Measurements from ENCODE around the gene XXYLT1.
A peak's percentile ranks its signal among the peaks of the same experiment; 100 is the strongest.
"Not testable (repeated sequence)": the region's sequence is repeated elsewhere in the genome, so short reads cannot be mapped to it uniquely, and the experiment has no call there.

Gene XXYLT1

DNA sequence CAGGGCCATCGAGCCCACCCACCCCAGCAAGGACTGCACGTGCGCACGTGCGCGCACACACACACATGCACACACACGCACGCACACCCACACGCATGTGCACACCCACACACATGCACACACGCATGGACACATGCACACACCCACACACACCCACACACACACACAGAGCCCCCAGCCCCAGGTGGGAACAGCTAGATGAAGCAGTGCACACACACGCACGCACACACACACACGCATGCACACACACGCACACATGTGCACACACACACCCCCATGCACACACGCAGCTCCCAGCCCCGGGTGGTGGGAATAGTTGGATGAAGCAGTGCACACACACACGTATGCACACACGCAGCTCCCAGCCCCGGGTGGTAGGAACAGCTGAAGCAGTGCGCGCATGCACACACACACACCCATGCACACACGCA lies 158.6 kb downstream of the XXYLT1 start:
- no peak for DNase-seq (ENCODE audit: low read depth in 3 of 3)

DNA sequence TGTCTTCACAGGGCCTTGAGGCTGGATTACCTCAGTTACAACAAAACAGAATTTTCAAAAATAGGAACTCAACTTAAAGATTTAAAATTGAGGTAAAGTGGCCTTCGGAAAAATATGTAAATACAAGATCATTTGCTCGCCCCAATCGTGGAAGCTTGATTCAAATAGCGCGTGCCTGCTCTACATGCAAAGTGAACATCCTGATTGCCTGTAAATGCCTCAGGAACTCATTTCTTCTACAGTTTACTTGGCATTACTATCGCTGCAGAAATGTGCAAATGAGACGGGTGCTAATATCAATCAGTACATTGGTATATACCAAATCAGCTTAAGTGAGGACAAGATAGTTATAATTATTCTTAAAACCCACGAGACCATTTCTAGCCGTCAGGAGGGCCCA lies 159.2 kb downstream of the XXYLT1 start:
- DNase-seq (ENCODE audit: low read depth in 3 of 3) = no peak

GRCh38 chr3:195111319-195111705 lies 159.6 kb downstream of the XXYLT1 start:
- no peak for DNase-seq (ENCODE audit: low read depth in 3 of 3)

- DNase-seq (ENCODE audit: low read depth in 3 of 3) = no peak
Measured at GRCh38 chr3:195110647-195111318, 160.2 kb downstream of the XXYLT1 start.

- DNase-seq (ENCODE audit: low read depth in 3 of 3) = no peak
Measured at GRCh38 chr3:195109098-195109657, 161.8 kb downstream of the XXYLT1 start.

- no peak for DNase-seq (ENCODE audit: low read depth in 3 of 3)
Measured at GRCh38 chr3:195107593-195107992, 163.4 kb downstream of the XXYLT1 start.

GRCh38 chr3:195107031-195107430 lies 163.9 kb downstream of the XXYLT1 start:
- DNase-seq (ENCODE audit: low read depth in 3 of 3) = not testable (repeated sequence)

GRCh38 chr3:195106418-195106906 lies 164.5 kb downstream of the XXYLT1 start:
- peak; percentile 33 to 60 (median 41) for DNase-seq (ENCODE audit: low read depth in 3 of 3)

- DNase-seq (ENCODE audit: low read depth in 3 of 3) = no peak
Measured at GRCh38 chr3:195105841-195106417, 165.0 kb downstream of the XXYLT1 start.

DNA sequence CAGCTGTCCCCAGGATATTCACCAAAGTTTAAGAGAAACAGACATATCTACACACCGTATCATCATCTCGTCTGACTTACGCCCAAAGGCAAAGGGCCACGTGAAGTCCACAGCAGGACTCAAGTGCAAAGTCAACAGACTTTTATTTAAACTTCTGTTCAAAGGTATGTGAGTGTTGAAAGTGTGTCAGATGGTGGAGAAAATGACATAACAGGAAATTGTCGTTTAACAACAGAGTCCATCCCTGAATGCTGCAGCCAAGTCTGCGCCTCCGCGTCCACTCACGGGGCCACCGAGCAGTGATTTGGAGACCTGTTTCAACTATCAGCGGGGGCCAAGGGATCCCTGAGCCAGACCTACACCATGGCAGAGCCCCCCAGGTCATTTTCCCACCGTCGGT lies 165.6 kb downstream of the XXYLT1 start:
- no peak for DNase-seq (ENCODE audit: low read depth in 3 of 3)

- no peak for DNase-seq (ENCODE audit: low read depth in 3 of 3)
Measured at GRCh38 chr3:195104340-195104739, 166.6 kb downstream of the XXYLT1 start.

DNA sequence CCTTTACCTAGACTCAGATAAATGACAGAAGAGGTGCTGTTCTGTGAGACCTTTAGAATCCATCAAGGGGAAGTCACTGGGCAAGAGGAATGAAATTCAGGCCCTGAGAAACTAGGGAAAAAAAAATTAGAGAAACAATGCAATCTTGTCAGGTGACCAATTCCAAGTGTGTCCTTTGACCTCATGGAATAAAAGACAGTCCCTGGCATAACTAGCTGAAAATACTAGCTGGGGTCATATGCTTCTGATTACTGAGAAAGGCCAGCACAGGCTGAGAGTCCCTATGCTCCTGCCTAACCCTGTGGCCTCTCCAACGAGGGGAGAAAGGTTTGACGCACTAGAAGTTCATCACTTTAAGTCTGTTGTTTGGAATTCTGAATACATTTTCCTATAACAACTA lies 167.3 kb downstream of the XXYLT1 start:
- DNase-seq (ENCODE audit: low read depth in 3 of 3) = no peak

DNA sequence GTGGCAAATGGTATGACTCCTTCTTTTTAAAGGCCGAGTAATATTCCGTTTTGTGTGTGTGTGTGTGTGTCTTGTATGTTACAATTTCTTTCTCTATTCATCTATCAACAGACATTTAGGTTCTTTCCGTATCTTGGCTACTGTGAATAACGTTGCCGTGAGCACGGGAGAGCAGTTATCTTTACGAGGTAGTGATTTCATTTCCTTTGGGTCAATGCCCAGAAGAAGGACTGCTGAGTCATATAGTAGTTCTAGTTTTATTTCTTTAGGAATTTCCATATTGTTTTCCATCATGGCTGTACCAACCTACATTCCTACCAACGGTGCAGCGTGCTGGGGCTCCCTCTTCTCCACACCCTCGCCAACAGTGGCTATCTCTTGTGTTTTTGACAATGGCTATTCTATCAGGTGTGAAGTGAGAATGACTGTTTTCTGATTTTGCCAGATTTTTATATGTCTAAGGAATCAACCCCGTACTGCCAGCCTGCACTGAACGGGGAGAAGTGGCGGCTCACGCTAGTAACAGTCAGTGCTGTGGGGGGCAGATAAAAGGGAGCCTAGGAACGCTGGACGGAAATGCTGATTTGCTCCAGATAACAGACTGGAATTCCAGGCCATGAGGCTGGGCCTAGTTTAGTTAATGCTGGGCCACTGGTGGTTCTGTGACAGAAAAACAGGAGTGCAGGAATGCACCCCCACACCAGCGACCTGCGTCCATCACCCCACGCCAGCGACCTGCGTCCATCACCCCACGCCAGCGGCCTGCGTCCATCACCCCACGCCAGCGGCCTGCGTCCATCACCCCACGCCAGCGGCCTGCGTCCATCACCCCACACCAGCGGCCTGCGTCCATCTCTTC lies 168.1 kb downstream of the XXYLT1 start:
- no peak for DNase-seq (ENCODE audit: low read depth in 3 of 3)

- no peak for DNase-seq (ENCODE audit: low read depth in 3 of 3)
Measured at GRCh38 chr3:195101927-195102608, 168.9 kb downstream of the XXYLT1 start.

GRCh38 chr3:195101001-195101583 lies 169.9 kb downstream of the XXYLT1 start:
- DNase-seq (ENCODE audit: low read depth in 3 of 3) = no peak

DNA sequence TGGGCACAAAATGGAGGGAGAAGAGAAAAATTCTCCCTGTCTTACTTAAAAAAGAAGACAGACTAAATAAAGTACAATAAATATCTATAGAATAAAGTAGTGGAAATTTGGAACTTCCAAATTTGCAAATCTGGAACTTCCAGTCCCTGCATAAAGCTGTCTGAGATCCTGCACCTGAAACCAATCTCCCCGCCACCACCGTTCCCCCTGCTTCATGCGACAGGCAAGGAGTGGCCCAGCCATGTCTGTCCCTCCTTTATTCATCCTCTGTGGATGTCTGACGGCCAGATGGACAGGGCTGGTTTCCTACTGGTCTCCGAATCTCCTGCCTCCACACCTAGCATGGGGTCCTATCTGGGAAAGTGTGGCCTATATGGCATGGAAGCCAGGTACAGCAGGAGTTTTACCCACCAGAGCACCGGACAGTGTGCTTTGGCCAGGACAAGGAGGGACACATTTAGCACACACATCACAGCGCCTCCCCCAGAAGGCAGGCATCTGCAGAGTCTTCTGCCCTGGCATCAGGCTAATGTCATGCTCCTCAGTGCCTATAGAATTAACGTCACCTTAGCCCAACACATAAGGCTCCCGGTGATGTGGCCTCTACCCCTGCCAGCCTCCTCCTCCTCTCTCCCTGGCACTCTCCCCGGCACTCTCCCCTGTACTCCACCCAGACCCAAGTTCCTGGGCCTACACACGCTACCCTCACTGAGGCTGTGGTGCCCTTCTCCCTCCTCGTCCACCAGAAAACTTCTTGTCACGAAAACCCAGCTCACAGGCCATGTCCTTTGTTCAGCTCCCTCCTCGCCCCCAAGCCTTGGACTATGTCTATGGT lies 170.8 kb downstream of the XXYLT1 start:
- no peak for DNase-seq (ENCODE audit: low read depth in 3 of 3)

DNA sequence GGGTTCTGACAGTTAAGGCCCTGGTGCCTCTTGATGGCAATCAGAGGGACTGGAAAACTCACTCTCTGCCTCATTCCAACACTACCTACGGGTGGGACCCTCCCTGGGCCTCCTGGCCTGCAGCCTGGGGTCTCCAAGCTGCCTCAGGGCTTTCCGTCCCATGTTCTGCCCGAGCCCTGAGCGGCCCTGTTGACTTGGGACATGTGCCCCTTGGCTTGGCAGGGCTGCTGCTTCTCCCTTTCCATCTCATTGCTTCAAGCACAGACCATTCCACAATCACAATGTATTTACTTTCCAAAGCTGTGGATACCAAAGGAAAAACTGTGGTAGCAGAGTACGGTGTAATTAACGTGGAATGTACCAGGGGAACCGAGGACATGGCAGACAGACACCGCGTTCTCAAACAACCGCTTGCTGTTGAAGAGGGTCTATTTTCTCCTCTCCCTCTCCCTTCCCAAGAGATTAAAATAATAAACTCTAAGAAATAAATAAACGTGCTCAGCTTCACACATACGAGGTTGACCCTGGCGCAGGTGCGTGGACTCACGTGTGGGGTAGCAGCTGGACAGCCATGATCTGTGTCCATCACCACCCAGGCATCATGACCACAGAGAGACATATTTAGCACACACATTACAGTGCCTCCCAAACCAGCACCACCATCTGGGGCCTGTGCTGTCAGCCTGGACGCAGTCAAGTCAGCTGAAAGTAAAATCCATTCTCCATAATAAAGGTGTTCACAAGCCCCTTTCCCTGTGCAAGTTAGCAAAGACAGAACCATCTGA lies 172.0 kb downstream of the XXYLT1 start:
- no peak for DNase-seq (ENCODE audit: low read depth in 3 of 3)

- no peak for DNase-seq (ENCODE audit: low read depth in 3 of 3)
Measured at GRCh38 chr3:195097331-195098255, 173.4 kb downstream of the XXYLT1 start.
